Prostate gland (tissue), 2 donors: ENCODE results near the gene ZNF768. TPM values are rescaled to one million over a fixed set of nuclear protein-coding genes. Genes with fewer than 3 reads are reported as not detected.
A peak's percentile ranks its signal among the peaks of the same experiment; 100 is the strongest.

ENCODE experiments used
- DNase-seq: peaks from one replicate; pipeline ENCODE4 v3.0.0-alpha.2; 2019; ENCODE audit warnings: low spot score
- H3K27ac ChIP-seq, 2 donors: fragments of 200-600 bp; sonication (generic); 2 replicates each; pipeline ENCODE4 v1.5.1; 2017 to 2019
- H3K27me3 ChIP-seq: fragments of 200-600 bp; sonication (generic); replicated peaks from 2 replicates; pipeline ENCODE4 v1.5.1; 2019; ENCODE audit not compliant: insufficient read depth
- H3K36me3 ChIP-seq, 2 donors: fragments of 200-600 bp; sonication (generic); 1 replicate in 1 of 2; 2 replicates in 1 of 2; pipeline versions ENCODE4 v1.5.1 to v1.8.1; 2017 to 2019
- H3K4me1 ChIP-seq: fragments of 200-600 bp; sonication (generic); replicated peaks from 2 replicates; pipeline ENCODE4 v1.5.1; 2019
- H3K4me3 ChIP-seq, 2 donors: fragments of 200-600 bp; sonication (generic); 2 replicates each; pipeline ENCODE4 v1.5.1; 2017 to 2019
- H3K9me3 ChIP-seq: fragments of 200-600 bp; sonication (generic); 2 replicates; pipeline ENCODE4 v1.5.1; 2017
- POLR2A ChIP-seq: fragments of 450-650 bp; IDR thresholded peaks from one replicate; pipeline ENCODE4 v1.6.1; 2016; ENCODE audit warnings: antibody characterized with exemption, mild to moderate bottlenecking
- POLR2AphosphoS5 ChIP-seq: sonication (generic); formaldehyde crosslinking; IDR thresholded peaks from one replicate; pipeline ENCODE4 v1.6.1; 2017; ENCODE audit warnings: antibody characterized with exemption
- WGBS: methylation state at CpG from one replicate; pipeline ENCODE4 v1.1.5; 2018; 5-methylcytosine and 5-hydroxymethylcytosine counted together
- intact Hi-C: fragments of 100-400 bp; cut with DNase I; formaldehyde crosslinking; loops from one replicate; pipeline ENCODE4 v1.14.2; 2022
- total RNA-seq, 2 donors: library from RNA; depleted of rRNA; stranded (reverse); fragments of >200 nt; gene quantifications; one replicate each; pipeline ENCODE4 v1.1.0, GENCODE V29; 2016
- TF ChIP-seq, protein P1 (sequence below), 4 experiments: fragments of 200-600 bp in 2 of 4; fragments of 450-650 bp in 2 of 4; sonication (generic) in 2 of 4; IDR thresholded peaks; 1 replicate in 3 of 4; 2 replicates in 1 of 4; pipeline ENCODE4 v1.5.1; 2016 to 2019; ENCODE audit warnings: antibody characterized with exemption in 4 of 4, mild to moderate bottlenecking in 2 of 4, moderate library complexity in 2 of 4

Gene ZNF768
- total RNA-seq, 2 donors from 2014 or later: 46.5 to 61.1 TPM

DNA sequence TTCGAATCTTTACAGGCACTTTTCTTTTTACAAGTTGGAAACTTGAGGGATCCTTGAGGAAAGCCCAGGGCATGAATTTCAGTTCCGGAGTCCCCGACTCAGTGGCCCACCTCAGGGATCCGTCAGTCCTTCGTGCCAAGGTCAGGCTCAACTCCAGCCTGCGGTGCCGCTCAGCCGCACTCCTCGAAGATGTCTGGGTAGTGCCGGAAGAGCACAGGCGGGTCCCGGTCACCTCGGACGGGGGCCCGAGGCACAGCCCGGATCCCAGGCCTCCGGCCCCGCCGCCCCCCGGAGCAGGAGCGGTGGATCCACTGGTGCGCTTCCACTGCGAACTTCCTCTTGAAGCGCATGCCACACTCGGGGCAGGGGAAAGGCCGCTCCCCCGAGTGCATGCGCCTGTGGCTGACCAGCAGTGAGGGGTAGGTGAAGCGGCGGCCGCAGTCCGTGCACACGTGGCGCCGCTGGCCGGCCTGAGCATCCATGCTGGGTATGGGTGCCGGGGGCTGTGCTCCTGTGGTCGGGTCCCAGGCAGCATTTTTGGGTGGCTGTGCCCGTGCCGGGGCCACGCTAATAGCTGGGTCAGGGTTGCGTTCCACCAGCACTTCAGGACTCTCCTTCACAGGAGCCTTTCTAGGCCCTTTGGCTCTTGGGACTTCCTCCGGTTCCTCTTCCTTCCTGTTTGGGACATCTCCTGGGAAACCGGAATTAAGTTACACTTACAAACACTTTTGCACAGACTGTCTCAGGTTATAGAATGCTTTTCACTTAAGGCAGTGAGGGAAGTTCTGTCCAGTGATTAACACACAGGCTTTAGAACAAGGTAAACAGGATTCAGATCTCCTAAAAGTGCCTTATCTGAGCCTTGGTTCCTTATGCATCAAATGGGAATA is 43.6 kb upstream of the ZNF768 start:
- WGBS: 89% methylated on average over 44 of the region's 44 CpGs
- peak overlapping the region in 1 of 2 donors; percentile 77 for H3K4me3 ChIP-seq
- peak overlapping the region; percentile 97 to 98 for H3K27ac ChIP-seq
- H3K4me1 ChIP-seq: peaks cover 6% of the 10 kb centered on the region
- H3K36me3 ChIP-seq: no peaks in the 10 kb centered on the region
- no peaks in the 10 kb centered on the region for H3K9me3 ChIP-seq
- intact Hi-C loops: loop anchor here (5.0 kb wide), 1 partner anchor 82 kb away; the partner anchor contains the start of gene PRR14
- no peaks in the 10 kb centered on the region for H3K27me3 ChIP-seq
- DNase-seq: no peak
- TF ChIP-seq POLR2A: no peak

DNA sequence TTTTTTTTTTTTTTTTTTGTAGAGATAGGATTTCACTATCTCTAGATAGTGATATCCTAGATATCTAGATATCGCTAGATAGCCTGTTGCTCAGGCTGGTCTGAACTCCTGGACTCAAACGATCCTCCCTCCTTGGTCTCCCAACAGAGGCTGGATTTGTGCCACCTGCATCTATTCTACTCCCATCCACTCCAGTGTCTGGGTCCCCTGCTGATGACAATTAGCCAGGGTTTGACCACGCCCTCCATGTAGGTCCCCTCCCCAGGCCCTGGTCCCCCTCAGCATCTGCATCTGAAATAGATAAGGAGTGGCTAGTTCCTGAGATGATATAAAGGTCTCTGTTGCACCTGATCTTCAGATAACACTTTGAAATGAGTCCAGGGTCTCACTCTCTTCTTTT is 42.9 kb upstream of the ZNF768 start:
- Histone ChIP-seq H3K4me3 (no peak overlapping the region), H3K4me1 (peaks cover 6% of the 10 kb centered on the region), H3K27me3 (no peaks in the 10 kb centered on the region), H3K27ac (no peak overlapping the region), H3K9me3 (no peaks in the 10 kb centered on the region), H3K36me3 (no peaks in the 10 kb centered on the region)
- intact Hi-C loops: no loop called here
- 96% methylated on average over 3 of the region's 3 CpGs for WGBS
- DNase-seq: no peak
- TF ChIP-seq POLR2A (no peak), POLR2AphosphoS5 (no peak)

DNA sequence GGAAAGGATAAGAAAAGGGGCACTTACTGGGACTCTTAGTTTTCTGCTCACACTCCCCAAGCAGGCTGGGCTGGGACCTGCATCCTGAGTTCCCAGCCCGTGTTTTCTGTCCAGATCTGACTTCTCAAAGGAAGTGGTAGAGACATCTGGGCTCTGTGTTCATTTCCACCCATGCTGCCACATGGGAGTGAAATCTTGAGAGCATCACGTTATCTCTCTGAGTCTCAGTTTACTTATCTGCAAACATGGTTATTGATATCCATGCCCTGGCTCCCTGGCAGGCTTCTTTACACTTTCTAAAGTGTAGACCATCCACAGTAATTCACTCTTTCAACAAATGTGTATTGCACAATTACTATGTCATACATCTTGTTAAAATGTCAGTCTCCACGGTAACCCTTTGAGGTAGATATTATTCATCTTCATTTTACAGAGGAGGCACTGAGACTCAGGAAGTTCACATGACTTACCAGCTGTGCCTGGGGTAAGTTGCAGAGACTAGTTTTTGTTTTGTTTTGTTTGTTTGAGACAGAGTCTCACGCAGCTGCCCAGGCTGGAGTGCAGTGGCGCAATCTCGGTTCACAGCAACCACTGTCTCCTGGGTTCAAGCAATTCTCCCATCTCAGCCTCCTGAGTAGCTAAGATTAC is 41.7 kb upstream of the ZNF768 start:
- Histone ChIP-seq H3K9me3 (no peaks in the 10 kb centered on the region), H3K4me1 (peaks cover 6% of the 10 kb centered on the region), H3K27me3 (no peaks in the 10 kb centered on the region), H3K27ac (peak overlapping the region in 1 of 2 donors; percentile 28), H3K4me3 (no peak overlapping the region), H3K36me3 (no peaks in the 10 kb centered on the region)
- TF ChIP-seq, protein P1, sequence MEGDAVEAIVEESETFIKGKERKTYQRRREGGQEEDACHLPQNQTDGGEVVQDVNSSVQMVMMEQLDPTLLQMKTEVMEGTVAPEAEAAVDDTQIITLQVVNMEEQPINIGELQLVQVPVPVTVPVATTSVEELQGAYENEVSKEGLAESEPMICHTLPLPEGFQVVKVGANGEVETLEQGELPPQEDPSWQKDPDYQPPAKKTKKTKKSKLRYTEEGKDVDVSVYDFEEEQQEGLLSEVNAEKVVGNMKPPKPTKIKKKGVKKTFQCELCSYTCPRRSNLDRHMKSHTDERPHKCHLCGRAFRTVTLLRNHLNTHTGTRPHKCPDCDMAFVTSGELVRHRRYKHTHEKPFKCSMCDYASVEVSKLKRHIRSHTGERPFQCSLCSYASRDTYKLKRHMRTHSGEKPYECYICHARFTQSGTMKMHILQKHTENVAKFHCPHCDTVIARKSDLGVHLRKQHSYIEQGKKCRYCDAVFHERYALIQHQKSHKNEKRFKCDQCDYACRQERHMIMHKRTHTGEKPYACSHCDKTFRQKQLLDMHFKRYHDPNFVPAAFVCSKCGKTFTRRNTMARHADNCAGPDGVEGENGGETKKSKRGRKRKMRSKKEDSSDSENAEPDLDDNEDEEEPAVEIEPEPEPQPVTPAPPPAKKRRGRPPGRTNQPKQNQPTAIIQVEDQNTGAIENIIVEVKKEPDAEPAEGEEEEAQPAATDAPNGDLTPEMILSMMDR (IDR thresholded peaks at IDR 0.05): no peak
- TF ChIP-seq POLR2AphosphoS5: peak; percentile 81
- TF ChIP-seq POLR2A: peak; percentile 32
- intact Hi-C loops: no loop called here
- 34% methylated on average over 6 of the region's 6 CpGs for WGBS
- peak; percentile 58 for DNase-seq

DNA sequence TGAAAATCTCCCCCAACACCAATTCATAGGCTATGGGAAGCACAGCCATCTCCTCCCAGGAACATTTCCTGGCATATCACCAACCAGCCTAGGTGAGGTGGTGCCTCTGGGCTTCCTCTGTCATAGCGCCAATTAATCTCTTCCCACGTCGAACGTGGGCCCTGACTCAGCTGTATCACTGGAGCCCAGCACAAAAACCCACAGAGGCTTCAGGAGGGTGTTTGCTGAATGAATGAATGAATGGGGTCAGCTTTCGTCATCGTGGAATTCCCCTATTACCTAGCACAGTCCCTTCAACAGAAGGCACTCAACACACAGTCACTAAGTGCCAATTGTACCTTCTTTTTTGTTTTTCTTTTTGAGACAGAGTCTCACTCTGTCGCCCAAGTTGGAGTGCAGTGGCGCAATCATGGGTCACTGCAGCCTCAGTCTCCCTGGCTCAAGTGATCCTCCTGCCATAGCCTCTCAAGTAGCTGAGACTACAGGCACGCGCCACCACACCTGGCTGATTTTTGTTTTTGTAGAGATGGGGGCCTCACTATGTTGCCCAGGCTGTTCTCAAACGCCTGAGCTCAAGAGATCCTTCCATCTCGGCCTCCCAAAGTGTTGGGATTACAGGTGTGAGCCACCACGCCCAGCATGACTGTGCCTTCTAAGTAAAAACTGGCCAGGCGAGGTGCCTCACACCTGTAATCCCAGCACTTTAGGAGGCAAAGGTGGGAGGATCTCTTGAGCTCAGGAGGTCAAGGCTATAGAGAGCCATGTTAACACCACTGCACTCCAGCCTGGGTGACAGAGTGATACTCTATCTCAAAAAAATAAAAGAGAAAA is 41.0 kb upstream of the ZNF768 start:
- intact Hi-C loops: no loop called here
- peak overlapping the region in 1 of 2 donors; percentile 28 for H3K27ac ChIP-seq
- H3K36me3 ChIP-seq: no peaks in the 10 kb centered on the region
- DNase-seq: no peak
- TF ChIP-seq POLR2A: no peak
- no peak for TF ChIP-seq POLR2AphosphoS5
- TF ChIP-seq, protein P1 (IDR thresholded peaks at IDR 0.05): no peak
- no peak overlapping the region for H3K4me3 ChIP-seq
- WGBS: 76% methylated on average over 14 of the region's 14 CpGs
- H3K4me1 ChIP-seq: peaks cover 3% of the 10 kb centered on the region
- no peaks in the 10 kb centered on the region for H3K27me3 ChIP-seq
- no peaks in the 10 kb centered on the region for H3K9me3 ChIP-seq

DNA sequence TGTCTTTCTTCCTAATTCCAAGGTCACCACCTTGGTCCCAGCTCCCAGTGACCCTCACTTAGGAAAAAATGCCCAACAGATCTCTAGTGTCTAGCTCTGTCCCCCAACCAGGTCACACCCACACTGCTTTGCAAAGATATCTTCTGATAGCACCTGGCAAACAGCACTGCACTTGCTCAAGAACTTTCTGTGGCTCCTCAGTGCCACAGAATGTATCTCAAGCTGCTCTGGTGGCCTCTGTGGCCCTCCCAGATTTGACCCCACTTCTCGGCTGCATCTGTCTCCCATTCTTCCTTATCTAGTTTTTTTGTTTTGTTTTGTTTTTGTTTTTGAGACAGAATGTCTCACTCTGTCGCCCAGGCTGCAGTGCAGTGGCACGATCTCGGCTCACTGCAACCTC is 40.2 kb upstream of the ZNF768 start:
- TF ChIP-seq, protein P1 (IDR thresholded peaks at IDR 0.05): no peak
- TF ChIP-seq POLR2AphosphoS5 (no peak), POLR2A (no peak)

More for the DNA sequence above, 40.2 kb upstream of the ZNF768 start:
- Histone ChIP-seq H3K9me3 (no peaks in the 10 kb centered on the region), H3K4me1 (no peaks in the 10 kb centered on the region), H3K4me3 (no peak overlapping the region), H3K27me3 (no peaks in the 10 kb centered on the region), H3K36me3 (no peaks in the 10 kb centered on the region), H3K27ac (no peak overlapping the region)
- intact Hi-C loops: no loop called here
- no peak for DNase-seq
- 88% methylated on average over 4 of the region's 4 CpGs for WGBS
